DMS53 treated with DMSO at 0.1 percent for 48 hours (cell line): ENCODE results near the gene SERPINB1.
"Not testable (repeated sequence)": the region's sequence is repeated elsewhere in the genome, so short reads cannot be mapped to it uniquely, and the experiment has no call there.

Source experiments
- DNase-seq: peaks from one replicate; lab custom pipeline; 2025; ENCODE audit not compliant: unreplicated experiment; lab: John Stamatoyannopoulos, UW

Gene SERPINB1

DNA sequence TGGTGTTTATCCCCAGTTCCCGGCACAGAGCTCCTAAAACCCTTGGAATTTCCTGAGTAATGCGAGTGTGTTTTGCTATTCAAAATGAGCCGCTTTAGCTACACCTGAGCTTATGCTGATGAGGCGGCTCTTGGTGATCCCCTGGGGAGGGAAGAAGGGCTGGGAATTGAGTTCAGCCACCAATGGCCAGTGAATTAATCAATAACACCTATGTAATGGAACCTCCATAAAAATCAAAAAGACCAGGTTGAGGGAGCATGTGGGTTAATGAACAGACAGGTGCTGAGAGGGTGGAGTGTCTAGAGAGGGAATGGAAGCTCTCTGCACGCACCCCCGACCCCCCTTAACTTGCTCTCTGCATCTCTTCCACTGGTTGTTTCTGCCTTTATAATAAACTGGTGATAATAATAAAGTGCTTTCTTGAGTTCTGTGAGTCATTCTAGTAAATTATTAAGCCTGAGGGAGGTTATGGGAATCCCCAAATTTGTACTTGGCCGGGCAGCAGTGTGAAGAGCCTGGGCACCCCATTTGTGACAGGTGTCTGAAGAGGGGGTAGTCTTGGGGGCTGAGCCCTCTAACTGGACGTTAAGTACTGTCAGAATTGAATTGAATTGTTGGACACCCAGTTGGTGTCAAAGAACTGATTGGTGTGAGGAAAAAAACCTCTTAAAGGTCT lies 24.6 kb upstream of the SERPINB1 start:
- no peak for DNase-seq

DNA sequence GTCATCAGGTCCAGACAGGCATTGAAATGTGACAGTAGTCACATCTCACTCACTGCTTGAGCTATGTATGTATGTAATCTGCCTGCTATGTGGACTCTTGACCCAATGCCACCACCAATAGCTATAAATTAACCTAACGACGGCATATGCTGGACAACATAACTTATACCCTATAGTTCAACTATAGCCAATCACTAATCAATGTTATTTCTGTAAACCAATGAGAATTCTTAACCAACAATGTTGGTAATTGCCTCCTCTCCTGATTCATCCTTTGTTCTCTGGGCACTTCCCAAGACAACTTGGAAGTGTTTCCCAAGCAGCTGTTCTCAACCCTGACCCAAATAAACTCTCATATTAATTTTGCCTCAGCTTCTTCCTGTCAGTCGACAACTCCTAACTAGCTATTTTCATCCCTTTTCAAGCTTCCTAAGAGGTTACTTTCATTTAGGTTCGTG lies 24.1 kb upstream of the SERPINB1 start:
- DNase-seq = no peak

DNA sequence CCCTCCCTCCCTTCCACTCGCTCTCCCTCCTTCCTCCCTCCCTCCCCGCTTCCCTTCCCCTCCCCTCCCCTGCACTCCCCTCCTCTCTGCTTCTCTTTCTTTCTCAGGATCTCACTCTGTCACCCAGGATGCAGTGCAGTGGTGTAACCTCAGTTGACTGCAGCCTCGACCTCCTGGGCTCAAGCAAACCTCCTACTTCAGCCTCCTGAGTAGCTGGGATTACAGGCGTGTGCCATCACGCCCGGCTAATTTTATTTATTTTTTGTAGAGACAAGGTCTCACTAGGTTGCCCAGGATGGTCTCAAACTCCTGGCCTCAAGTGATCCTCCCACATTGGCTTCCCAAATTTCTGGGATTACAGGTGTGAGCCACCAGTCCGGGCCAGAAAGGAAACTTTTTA lies 23.6 kb upstream of the SERPINB1 start:
- no peak for DNase-seq

DNA sequence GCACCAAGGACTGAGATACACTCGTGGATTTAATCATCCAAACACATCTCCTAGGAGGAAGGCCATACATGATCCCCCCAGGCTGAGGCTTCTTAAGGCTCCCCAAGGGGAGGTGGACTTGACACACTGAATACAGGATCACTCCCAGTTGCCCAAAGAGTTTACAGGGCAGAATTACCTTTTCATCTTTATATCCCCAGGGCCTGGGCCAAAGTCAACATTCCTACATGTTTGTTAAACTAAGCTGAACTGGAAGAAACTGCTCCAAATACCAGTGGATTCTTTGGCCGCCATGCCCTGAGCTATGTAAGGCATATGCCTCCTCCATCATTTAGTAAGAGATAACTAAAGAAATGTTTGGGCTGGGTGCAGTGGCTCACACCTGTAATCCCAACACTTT lies 22.2 kb upstream of the SERPINB1 start:
- no peak for DNase-seq

DNA sequence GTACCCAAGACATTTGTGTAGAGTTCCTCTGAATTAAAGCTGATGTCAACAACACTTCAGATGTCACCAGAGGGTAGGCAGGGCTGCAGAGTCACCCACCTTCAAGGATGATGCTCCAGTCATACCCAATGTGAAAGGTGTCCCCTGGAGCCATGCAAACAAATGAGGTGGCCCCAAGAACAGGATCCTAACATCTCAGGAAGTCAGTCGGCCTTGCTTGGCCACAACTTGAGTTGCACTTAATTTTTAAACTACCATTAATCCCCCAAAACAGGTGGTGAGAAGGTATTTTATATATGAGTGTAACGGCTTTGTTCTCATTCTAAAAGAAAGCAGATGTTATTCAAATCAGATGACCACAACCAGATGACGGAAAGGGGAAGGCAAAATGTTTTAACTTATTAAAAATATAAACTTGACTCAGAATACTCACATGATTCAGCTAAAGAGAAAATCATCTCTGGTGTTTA lies 21.1 kb upstream of the SERPINB1 start:
- no peak for DNase-seq

DNA sequence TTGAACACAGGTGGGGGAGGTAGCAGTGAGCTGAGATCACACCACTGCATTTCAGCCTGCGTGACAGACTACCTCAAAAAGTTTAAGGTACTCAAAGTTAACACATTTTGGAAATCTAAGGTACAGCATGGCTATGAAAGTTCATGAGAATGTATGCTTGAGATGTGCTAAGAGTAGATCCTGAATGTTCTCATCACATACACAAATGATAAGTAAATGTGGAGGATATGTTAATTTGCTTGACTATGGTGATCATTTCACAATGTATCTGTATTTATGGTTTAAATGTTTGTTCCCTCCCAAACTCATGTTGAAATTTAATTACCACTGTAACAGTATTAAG lies 20.1 kb upstream of the SERPINB1 start:
- DNase-seq = no peak

DNA sequence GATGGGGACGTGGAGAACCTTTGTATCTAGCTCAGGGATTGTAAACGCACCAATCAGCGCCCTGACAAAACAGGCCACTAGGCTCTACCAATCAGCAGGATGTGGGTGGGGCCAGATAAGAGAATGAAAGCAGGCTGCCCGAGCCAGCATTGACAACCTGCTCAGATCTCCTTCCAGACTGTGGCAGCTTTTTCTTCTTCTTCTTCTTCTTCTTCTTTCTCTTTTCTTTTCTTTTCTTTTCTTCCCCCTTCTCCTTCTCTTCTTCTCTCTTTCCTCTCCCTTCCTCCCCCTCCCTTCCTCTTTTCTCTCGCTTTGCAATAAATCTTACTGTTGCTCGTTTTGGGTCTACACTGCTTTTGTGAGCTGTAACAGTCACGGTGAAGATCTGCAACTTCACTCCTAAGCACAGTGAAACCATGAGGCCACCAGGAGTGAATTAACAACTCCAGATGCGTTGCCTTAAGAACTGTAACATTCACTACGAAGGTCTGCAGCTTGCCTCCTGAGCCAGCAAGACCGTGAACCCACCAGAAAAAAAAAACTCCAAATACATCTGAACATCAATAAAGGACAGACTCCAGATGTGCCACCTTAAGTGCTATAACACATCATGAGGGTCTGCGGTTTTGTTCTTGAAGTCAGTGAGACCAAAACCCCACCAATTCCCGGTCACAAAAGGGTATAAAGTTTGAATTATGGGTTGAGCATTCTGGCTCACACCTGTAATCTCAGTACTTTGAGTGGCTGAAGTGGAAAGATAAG lies 19.6 kb upstream of the SERPINB1 start:
- DNase-seq = no peak

DNA sequence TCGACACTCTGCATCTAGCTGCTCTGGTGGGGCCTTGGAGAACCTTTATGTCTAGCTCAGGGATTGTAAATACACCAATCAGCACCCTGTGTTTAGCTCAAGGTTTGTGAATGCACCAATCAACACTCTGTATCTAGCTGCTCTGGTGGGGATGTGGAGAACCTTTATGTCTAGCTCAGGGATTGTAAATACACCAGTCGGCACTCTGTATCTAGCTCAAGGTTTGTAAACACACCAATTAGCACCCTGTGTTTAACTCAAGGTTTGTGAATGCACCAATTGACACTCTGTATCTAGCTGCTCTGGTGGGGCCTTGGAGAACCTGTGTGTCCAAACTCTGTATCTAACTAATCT lies 19.0 kb upstream of the SERPINB1 start:
- not testable (repeated sequence) for DNase-seq

DNA sequence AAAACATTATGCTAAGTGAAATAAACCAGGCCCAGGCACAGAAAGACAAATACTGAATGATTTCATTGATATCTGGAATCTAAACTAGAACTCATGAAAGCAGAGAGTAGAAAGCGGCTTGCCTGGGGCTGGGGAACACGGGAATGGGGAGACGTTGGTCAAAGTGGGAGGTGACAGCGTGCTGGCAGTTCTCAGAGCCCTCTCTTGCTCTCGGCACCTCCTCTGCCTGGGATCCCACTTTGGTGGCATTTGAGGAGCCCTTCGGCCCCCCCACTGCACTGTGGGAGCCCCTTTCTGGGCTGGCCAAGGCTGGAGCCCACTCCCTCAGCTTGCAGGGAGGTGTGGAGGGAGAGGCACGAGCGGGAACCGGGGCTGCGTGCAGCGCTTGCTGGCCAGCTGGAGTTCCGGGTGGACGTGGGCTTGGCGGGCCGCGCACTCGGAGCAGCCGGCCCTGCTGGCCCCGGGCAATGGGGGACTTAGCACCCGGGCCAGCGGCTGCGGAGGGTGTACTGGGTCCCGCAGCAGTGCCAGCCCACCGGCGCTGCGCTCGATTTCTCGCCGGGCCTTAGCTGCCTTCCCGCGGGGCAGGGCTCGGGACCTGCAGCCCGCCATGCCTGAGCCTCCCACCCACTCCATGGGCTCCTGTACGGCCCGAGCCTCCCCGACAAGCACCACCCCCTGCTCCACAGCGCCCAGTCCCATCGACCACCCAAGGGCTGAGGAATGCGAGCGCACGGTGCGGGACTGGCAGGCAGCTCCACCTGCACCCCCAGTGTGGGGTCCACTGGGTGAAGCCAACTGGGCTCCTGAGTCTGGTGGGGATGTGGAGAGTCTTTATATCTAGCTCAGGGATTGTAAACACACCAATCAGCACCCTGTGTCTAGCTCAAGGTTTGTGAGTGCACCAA lies 18.4 kb upstream of the SERPINB1 start:
- not testable (repeated sequence) for DNase-seq

DNA sequence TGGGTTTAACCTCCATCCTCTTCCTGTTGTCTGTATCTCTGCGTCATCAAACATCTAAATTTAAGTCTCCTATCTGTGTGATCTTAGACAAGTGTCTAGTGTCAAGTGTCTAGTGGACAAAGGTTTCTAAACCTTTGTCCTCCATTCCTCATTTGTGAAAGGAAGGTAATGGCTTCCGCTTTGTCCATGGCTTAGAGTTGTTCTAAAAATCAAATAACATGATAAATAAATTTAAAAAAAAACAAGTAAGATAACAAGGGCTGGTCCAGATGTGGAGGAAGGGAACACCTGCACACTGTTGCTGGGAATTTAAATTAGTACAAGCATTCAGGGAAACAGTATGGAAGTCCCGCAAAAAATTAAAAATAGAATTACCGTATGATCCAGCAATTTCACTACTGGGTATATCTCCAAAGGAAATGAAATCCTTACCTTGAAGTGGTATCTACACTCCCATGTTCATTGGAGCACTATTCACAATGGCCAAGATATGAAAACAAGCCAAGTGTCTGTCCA lies 17.6 kb upstream of the SERPINB1 start:
- no peak for DNase-seq

DNA sequence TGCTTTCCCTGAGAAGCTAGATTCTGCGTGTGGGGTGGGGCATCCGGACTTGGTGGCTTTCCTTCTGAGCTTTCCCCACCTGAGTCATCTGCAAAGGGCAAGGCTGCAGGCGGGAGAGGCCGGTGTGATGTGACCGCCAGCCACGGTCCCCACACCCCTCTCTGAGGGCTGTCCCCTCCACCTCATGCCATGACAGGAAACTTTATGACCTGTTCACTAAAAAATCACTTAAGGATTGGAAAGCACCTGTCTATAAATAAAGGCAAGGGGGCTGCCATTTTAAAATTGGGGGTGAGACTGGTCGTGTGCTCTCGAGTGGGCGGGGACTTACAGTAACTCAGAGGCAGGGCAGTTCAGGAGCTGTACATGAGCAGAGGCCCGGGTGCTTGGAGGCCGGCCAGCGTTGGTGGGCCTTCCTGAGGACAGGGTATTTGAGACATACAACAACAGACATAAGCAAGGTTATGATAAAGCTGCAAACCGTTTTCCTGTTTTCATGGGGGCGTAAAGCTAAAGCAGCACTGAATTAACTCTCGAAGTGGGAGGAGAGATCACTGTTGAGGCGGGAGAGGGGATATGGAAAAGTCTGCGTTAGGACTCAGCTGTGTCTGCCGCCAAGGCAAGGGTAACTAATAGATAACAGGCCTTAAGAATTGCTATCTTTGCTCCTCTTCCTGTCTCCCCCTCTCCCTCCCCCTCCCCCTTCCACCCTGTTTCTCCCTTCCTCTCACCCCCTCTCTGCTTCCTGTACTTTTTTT lies 16.1 kb upstream of the SERPINB1 start:
- DNase-seq = no peak

DNA sequence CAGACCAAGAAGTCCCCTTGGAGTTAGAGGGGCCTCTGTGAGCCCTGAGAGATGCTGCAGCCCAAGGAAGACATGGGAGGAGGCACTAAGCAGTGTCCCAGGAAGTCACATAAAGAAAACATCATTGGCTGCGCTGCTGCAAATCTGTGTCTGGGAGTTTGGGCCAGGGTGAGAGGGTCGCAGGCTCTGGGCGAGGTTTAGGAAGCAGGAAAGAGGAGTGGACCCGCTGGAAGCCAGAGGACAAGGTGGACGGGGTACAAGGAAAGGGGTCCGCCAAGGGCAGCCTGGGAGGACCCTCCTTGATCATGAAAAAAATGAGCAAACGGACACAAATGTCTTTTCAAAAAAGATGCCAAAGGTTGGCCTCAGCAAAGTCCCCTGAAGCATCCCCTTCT lies 15.5 kb upstream of the SERPINB1 start:
- DNase-seq = no peak

DNA sequence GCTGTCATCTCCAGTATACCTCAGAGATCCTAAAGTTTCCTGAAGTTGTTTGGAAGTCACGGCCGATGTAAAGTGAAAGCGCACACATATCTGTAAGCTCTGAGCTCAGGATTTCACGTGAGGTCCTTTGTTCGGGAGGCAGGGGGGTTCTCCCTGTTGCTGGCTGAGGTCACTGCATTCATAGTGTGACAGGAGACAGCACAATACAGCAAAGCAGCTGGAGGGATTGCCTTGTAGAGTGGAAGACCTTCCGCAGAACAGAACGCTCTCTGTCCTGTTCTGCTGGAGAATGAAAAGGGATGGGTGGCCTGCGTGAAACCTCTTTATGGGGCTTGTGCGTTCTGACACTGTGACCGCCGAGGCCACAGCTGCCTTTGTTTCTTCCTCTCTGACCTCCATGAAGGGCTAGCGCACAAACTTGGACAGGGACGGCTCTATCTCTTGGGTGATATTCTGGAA lies 13.4 kb upstream of the SERPINB1 start:
- DNase-seq = no peak

DNA sequence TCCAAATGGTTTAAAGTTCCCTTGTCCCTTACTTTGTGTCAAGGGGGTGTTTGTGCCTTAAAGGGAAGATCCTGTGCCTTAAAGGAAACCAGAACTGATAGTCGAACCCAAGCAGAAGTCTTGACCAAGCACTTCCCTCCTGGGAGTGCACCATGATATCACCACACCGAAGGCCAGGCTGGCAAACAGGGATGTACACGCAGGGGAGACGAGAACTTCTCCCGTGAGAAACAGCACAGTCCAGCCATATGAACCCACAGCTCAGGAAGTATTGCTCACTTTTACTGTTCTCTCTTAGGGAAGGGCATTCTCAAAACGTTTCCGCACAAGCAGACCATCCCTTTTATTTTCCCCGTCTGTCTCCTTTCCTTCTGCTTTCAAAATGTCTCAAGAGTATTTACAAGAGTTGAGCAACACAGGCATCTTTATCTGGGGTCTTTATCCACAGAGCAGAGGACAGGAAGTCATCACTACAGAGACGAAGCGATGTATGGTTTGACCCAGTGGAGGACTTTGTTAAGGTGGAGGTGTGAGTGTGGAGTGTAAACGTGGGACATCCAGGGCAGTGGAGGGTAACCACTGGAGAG lies 12.8 kb upstream of the SERPINB1 start:
- DNase-seq = no peak

DNA sequence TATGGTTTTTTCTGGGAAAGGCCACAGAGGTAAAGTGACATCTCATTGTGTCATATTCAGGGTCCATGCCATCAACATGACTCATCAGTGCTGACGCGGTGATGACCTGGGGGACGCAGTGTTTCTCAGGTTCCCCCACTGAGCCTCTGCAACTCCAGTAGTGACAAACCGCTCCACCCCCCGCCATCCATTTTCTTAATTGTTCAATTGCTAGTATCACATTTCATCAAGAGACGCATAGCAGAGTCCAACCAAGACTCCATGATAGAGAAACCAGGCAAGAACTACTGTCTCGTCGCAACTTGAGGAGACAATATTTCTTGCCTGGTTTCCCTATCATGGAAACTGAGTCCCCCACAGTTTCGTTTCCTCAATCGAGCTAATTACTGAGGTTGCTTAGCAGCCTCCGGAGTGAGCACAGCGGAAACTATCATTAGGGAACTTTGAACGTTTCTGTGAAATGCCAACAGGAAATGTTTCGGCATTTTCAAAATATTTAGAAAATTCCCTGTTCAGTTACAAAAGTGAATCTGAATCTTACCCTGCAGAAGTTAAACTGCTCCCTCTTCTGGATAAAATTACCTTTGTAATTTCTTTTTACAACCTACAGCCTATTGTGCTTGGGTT lies 12.2 kb upstream of the SERPINB1 start:
- no peak for DNase-seq

DNA sequence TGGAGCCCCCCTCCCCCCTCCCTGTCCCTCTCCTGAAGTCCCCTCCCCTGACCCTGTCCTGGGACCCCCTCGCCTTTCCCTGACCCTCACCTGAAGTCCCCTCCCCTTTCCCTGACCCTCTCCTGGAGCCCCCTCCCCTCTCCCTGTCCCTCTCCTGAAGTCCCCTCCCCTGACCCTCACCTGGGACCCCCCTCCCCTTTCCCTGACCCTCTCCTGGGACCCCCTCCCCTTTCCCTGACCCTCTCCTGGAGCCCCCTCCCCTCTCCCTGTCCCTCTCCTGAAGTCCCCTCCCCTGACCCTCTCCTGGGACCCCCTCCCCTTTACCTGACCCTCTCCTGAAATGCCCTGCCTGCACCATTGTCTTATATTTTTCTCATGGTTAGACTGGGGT lies 11.7 kb upstream of the SERPINB1 start:
- DNase-seq = not testable (repeated sequence)

DNA sequence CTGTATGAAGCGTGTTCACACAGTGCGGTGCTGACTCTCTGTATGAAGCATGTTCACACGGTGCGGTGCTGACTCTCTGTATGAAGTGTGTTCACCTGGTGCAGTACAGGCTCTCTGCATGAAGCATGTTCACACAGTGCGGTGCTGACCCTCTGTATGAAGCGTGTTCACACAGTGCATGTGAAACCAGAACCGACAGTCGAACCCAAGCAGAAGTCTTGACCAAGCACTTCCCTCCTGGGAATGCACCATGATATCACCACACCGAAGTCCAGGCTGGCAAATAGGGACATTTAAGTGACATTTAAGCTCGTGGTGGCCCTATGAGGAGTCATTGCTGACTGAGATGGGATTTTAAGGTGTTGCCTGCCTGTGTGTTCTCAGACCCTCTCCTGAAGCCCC lies 11.3 kb upstream of the SERPINB1 start:
- DNase-seq = no peak

DNA sequence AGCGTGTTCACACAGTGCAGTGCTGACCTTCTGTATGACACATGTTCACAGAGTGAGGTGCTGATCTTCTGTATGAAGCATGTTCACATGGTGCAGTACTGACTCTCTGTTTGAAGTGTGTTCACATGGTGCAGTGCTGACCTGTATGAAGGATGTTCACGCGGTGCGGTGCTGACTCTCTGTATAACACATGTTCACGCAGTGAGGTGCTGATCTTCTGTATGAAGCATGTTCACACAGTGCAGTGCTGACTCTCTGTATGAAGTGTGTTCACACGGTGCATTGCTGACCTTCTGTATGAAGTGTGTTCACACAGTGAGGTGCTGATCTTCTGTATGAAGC lies 10.8 kb upstream of the SERPINB1 start:
- no peak for DNase-seq

DNA sequence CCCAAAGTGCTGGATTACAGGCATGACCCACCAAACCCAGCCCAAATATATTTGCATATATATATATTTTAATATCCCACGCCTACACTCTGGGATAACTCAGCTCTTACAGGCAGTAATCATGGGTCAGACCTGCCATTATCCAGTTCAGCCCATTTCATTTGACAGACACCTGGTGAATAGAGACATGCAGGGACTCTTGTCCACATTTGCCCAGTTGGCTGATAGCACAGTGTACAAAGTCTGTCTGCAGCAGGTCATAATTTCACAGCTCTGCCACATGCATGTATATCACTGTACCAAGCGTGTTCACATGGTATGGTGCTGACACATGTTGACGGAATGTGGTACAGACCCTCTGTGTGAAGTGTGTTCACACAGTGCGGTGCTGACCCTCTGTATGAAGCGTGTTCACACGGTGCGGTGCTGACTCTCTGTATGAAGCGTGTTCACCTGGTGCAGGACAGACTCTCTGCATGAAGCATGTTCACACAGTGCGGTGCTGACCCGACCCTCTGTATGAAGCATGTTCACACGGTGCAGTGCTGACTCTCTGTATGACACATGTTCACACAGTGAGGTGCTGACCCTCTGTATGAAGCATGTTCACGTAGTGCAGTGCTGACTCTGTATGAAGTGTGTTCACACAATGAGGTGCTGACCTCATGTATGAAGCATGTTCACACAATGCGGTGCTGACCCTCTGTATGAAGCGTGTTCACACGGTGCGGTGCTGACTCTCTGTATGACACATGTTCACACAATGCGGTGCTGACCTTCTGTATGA lies 10.3 kb upstream of the SERPINB1 start:
- no peak for DNase-seq
